HEK293 (cell line): Measurements from ENCODE around the gene SMIM14.

Experiments
- GLI4 ChIP-seq: fragments of 450-650 bp; formaldehyde crosslinking; IDR thresholded peaks from 2 replicates; pipeline ENCODE4 v1.5.1; 2016; ENCODE audit warnings: missing biosample characterization, missing genetic modification characterization
- HOXC10 ChIP-seq: sonication (generic); formaldehyde crosslinking; IDR thresholded peaks from 2 replicates; pipeline ENCODE4 v1.8.1; 2023; ENCODE audit warnings: mild to moderate bottlenecking, missing genetic modification reagents
- ZBTB1 ChIP-seq: fragments of 450-650 bp; formaldehyde crosslinking; IDR thresholded peaks from 2 replicates; pipeline ENCODE4 v1.5.1; 2016; ENCODE audit warnings: missing biosample characterization, missing genetic modification characterization
- ZNF214 ChIP-seq: fragments of 450-650 bp; formaldehyde crosslinking; IDR thresholded peaks from 2 replicates; pipeline ENCODE4 v1.5.1; 2017; ENCODE audit warnings: missing biosample characterization, mild to moderate bottlenecking, missing genetic modification characterization, borderline replicate concordance
- ZNF292 ChIP-seq: fragments of 450-650 bp; formaldehyde crosslinking; IDR thresholded peaks from 2 replicates; pipeline ENCODE4 v1.5.1; 2016; ENCODE audit warnings: low read depth, missing biosample characterization, missing genetic modification characterization, borderline replicate concordance
- ZNF558 ChIP-seq: fragments of 450-650 bp; formaldehyde crosslinking; IDR thresholded peaks from 2 replicates; pipeline ENCODE4 v1.5.1; 2016; ENCODE audit warnings: missing biosample characterization, missing genetic modification characterization
- TF ChIP-seq, protein P1 (sequence below): fragments of 450-650 bp; formaldehyde crosslinking; IDR thresholded peaks from 2 replicates; pipeline ENCODE4 v1.5.1; 2016; ENCODE audit warnings: missing biosample characterization, missing genetic modification characterization, low read depth
- TF ChIP-seq, protein P2 (sequence below): fragments of 450-650 bp; formaldehyde crosslinking; IDR thresholded peaks from 2 replicates; pipeline ENCODE4 v1.5.1; 2016; ENCODE audit warnings: missing biosample characterization, missing genetic modification characterization

DNA sequence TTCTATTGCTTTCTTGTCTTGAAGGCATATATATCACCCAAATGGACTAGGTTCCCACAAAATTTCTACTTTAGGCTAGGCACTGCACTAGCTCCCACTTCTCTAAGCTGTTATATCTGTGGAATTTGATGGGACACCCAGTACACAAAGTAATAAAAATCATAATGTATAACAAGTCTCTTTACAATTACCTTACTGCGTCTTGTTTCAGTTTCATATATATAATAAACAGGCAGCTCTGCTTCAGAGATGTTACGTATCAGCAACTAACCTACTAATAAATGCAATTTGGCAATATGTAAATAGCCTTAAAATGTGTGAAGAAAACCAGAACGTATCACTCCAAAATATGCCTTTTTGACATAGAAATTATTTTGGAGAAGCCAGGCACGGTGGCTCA lies 69.5 kb downstream of the SMIM14 start:
- TF ChIP-seq, protein P1, sequence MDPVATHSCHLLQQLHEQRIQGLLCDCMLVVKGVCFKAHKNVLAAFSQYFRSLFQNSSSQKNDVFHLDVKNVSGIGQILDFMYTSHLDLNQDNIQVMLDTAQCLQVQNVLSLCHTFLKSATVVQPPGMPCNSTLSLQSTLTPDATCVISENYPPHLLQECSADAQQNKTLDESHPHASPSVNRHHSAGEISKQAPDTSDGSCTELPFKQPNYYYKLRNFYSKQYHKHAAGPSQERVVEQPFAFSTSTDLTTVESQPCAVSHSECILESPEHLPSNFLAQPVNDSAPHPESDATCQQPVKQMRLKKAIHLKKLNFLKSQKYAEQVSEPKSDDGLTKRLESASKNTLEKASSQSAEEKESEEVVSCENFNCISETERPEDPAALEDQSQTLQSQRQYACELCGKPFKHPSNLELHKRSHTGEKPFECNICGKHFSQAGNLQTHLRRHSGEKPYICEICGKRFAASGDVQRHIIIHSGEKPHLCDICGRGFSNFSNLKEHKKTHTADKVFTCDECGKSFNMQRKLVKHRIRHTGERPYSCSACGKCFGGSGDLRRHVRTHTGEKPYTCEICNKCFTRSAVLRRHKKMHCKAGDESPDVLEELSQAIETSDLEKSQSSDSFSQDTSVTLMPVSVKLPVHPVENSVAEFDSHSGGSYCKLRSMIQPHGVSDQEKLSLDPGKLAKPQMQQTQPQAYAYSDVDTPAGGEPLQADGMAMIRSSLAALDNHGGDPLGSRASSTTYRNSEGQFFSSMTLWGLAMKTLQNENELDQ (tag by site-specific recombination): no peak
- no peak for TF ChIP-seq ZNF292 (tag by site-specific recombination)
- TF ChIP-seq, protein P2, sequence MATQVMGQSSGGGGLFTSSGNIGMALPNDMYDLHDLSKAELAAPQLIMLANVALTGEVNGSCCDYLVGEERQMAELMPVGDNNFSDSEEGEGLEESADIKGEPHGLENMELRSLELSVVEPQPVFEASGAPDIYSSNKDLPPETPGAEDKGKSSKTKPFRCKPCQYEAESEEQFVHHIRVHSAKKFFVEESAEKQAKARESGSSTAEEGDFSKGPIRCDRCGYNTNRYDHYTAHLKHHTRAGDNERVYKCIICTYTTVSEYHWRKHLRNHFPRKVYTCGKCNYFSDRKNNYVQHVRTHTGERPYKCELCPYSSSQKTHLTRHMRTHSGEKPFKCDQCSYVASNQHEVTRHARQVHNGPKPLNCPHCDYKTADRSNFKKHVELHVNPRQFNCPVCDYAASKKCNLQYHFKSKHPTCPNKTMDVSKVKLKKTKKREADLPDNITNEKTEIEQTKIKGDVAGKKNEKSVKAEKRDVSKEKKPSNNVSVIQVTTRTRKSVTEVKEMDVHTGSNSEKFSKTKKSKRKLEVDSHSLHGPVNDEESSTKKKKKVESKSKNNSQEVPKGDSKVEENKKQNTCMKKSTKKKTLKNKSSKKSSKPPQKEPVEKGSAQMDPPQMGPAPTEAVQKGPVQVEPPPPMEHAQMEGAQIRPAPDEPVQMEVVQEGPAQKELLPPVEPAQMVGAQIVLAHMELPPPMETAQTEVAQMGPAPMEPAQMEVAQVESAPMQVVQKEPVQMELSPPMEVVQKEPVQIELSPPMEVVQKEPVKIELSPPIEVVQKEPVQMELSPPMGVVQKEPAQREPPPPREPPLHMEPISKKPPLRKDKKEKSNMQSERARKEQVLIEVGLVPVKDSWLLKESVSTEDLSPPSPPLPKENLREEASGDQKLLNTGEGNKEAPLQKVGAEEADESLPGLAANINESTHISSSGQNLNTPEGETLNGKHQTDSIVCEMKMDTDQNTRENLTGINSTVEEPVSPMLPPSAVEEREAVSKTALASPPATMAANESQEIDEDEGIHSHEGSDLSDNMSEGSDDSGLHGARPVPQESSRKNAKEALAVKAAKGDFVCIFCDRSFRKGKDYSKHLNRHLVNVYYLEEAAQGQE (tag by site-specific recombination): no peak
- TF ChIP-seq ZBTB1: no peak
- TF ChIP-seq ZNF214 (tag by site-specific recombination): no peak
- no peak for TF ChIP-seq HOXC10
- TF ChIP-seq GLI4: no peak
- no peak for TF ChIP-seq ZNF558 (tag by site-specific recombination)
